K562 (cell line): Measurements from ENCODE around the gene CDK11A. TPM values are rescaled to one million over a fixed set of nuclear protein-coding genes. Genes with fewer than 3 reads are reported as not detected.
A peak's percentile ranks its signal among the peaks of the same experiment; 100 is the strongest.

Source experiments
- MBD1 ChIP-seq: fragments of 250-450 bp; sonication (Bioruptor Pico); IDR thresholded peaks from 2 replicates; pipeline ENCODE4 v1.8.0; 2022; ENCODE audit warnings: inconsistent platforms
- MECOM ChIP-seq: fragments of 250-450 bp; sonication (Bioruptor Pico); IDR thresholded peaks from 2 replicates; pipeline ENCODE4 v1.8.0; 2022; ENCODE audit warnings: inconsistent platforms
- MEIS2 ChIP-seq: fragments of 450-650 bp; IDR thresholded peaks from 2 replicates; pipeline ENCODE4 v1.6.1; 2014; ENCODE audit warnings: mild to moderate bottlenecking; ENCODE audit not compliant: partially characterized antibody
- POLR2A ChIP-seq: fragments of 450-650 bp; conservative IDR thresholded peaks from 2 replicates; pipeline ENCODE4 v1.6.1; 2016
- RAD21 ChIP-seq, 2 experiments: fragments of 250-450 bp in 1 of 2; fragments of 450-650 bp in 1 of 2; sonication (Bioruptor Pico) in 1 of 2; formaldehyde crosslinking in 1 of 2; IDR thresholded peaks in 1 of 2; conservative IDR thresholded peaks in 1 of 2; 2 replicates each; pipeline versions ENCODE4 v1.4.0 to v1.8.0; 2020 to 2022; ENCODE audit warnings: mild to moderate bottlenecking in 2 of 2, moderate library complexity in 1 of 2
- TAF9B ChIP-seq: fragments of 450-650 bp; IDR thresholded peaks from 2 replicates; pipeline ENCODE4 v1.6.1; 2018; ENCODE audit warnings: mild to moderate bottlenecking; ENCODE audit not compliant: partially characterized antibody
- ZNF184 ChIP-seq: sonication (generic); formaldehyde crosslinking; IDR thresholded peaks from 2 replicates; pipeline ENCODE4 v1.5.0; 2020; ENCODE audit warnings: missing genetic modification reagents
- ZNF561 ChIP-seq: fragments of 450-650 bp; formaldehyde crosslinking; conservative IDR thresholded peaks from 2 replicates; pipeline ENCODE4 v1.4.0; 2020; ENCODE audit warnings: mild to moderate bottlenecking, moderate library complexity
- polyA plus RNA-seq, 8 experiments: library from polyadenylated mRNA; depleted of rRNA in 4 of 8; stranded (reverse) in 5 of 8; unstranded in 3 of 8; fragments of >200 nt; fragmentation: Nextera tagmentation in 2 of 8; fragmentation: Illumina TruSeq in 1 of 8; extraction: Ambion mirVana in 2 of 8; extraction: Trizol in 1 of 8; gene quantifications; 2 replicates each; pipeline versions ENCODE4 v1.2.1 to v1.2.3, GENCODE V29; 2011 to 2014; ENCODE audit warnings: inconsistent platforms in 1 of 8, missing spikeins in 1 of 8
- total RNA-seq, 7 experiments: library from RNA; depleted of rRNA in 6 of 7; stranded (reverse); fragments of >200 nt in 6 of 7; fragmentation: Illumina TruSeq in 2 of 7; extraction: Trizol in 2 of 7; gene quantifications; 2 replicates each; pipeline versions ENCODE4 v1.2.1 to v1.2.3, GENCODE V29; 2011 to 2021; ENCODE audit warnings: low replicate concordance in 1 of 7
- TF ChIP-seq, protein P1 (sequence below): fragments of 450-650 bp; formaldehyde crosslinking; IDR thresholded peaks from 2 replicates; pipeline ENCODE4 v1.4.0; 2020; ENCODE audit warnings: mild to moderate bottlenecking, moderate library complexity
- TF ChIP-seq, protein P2 (sequence below): fragments of 450-650 bp; IDR thresholded peaks from 2 replicates; pipeline ENCODE4 v1.6.1; 2016
- TF ChIP-seq, protein P3 (sequence below): fragments of 450-650 bp; IDR thresholded peaks from 2 replicates; pipeline ENCODE4 v1.7.1; 2018; ENCODE audit warnings: mild to moderate bottlenecking, low read depth; ENCODE audit not compliant: partially characterized antibody
- TF ChIP-seq, protein P4 (sequence below): fragments of 450-650 bp; formaldehyde crosslinking; IDR thresholded peaks from 2 replicates; pipeline ENCODE4 v1.4.0; 2022; ENCODE audit warnings: missing genetic modification characterization
- TF ChIP-seq, protein P5 (sequence below), 2 experiments: fragments of 450-650 bp; conservative IDR thresholded peaks; 2 replicates each; pipeline ENCODE4 v1.6.1; 2017; ENCODE audit warnings: mild to moderate bottlenecking in 2 of 2, moderate library complexity in 2 of 2

The CDK11A gene
- total and polyA plus RNA-seq, 9 of the 15 experiments (the other 6 are each of a cell fraction or from before 2014, with no cell fraction given), result 4.5 to 71.0 (median 43.9) TPM

GRCh38 chr1:1763657-1764621 lies 39.8 kb upstream of the CDK11A start (continued):
- TF ChIP-seq, protein P1, sequence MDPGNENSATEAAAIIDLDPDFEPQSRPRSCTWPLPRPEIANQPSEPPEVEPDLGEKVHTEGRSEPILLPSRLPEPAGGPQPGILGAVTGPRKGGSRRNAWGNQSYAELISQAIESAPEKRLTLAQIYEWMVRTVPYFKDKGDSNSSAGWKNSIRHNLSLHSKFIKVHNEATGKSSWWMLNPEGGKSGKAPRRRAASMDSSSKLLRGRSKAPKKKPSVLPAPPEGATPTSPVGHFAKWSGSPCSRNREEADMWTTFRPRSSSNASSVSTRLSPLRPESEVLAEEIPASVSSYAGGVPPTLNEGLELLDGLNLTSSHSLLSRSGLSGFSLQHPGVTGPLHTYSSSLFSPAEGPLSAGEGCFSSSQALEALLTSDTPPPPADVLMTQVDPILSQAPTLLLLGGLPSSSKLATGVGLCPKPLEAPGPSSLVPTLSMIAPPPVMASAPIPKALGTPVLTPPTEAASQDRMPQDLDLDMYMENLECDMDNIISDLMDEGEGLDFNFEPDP (CRISPR knock-in tag), result no peak
- 0 out of 2 replicates have a peak, but pooled peaks have one; percentile 16 for TF ChIP-seq POLR2A
- TF ChIP-seq, protein P2, sequence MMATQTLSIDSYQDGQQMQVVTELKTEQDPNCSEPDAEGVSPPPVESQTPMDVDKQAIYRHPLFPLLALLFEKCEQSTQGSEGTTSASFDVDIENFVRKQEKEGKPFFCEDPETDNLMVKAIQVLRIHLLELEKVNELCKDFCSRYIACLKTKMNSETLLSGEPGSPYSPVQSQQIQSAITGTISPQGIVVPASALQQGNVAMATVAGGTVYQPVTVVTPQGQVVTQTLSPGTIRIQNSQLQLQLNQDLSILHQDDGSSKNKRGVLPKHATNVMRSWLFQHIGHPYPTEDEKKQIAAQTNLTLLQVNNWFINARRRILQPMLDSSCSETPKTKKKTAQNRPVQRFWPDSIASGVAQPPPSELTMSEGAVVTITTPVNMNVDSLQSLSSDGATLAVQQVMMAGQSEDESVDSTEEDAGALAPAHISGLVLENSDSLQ, result peak; percentile 89
- TF ChIP-seq ZNF184 (CRISPR knock-in tag), result no peak
- TF ChIP-seq MBD1 (CRISPR knock-in tag), result no peak
- TF ChIP-seq, protein P3, sequence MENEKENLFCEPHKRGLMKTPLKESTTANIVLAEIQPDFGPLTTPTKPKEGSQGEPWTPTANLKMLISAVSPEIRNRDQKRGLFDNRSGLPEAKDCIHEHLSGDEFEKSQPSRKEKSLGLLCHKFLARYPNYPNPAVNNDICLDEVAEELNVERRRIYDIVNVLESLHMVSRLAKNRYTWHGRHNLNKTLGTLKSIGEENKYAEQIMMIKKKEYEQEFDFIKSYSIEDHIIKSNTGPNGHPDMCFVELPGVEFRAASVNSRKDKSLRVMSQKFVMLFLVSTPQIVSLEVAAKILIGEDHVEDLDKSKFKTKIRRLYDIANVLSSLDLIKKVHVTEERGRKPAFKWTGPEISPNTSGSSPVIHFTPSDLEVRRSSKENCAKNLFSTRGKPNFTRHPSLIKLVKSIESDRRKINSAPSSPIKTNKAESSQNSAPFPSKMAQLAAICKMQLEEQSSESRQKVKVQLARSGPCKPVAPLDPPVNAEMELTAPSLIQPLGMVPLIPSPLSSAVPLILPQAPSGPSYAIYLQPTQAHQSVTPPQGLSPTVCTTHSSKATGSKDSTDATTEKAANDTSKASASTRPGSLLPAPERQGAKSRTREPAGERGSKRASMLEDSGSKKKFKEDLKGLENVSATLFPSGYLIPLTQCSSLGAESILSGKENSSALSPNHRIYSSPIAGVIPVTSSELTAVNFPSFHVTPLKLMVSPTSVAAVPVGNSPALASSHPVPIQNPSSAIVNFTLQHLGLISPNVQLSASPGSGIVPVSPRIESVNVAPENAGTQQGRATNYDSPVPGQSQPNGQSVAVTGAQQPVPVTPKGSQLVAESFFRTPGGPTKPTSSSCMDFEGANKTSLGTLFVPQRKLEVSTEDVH, result no peak
- TF ChIP-seq, protein P4, sequence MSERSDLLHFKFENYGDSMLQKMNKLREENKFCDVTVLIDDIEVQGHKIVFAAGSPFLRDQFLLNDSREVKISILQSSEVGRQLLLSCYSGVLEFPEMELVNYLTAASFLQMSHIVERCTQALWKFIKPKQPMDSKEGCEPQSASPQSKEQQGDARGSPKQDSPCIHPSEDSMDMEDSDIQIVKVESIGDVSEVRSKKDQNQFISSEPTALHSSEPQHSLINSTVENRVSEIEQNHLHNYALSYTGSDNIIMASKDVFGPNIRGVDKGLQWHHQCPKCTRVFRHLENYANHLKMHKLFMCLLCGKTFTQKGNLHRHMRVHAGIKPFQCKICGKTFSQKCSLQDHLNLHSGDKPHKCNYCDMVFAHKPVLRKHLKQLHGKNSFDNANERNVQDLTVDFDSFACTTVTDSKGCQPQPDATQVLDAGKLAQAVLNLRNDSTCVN, result no peak
- TF ChIP-seq RAD21 (CRISPR knock-in tag; conservative IDR thresholded peaks at IDR 0.05 in 1 of 2, IDR thresholded peaks at IDR 0.05 in 1 of 2), result no peak
- TF ChIP-seq, protein P5, sequence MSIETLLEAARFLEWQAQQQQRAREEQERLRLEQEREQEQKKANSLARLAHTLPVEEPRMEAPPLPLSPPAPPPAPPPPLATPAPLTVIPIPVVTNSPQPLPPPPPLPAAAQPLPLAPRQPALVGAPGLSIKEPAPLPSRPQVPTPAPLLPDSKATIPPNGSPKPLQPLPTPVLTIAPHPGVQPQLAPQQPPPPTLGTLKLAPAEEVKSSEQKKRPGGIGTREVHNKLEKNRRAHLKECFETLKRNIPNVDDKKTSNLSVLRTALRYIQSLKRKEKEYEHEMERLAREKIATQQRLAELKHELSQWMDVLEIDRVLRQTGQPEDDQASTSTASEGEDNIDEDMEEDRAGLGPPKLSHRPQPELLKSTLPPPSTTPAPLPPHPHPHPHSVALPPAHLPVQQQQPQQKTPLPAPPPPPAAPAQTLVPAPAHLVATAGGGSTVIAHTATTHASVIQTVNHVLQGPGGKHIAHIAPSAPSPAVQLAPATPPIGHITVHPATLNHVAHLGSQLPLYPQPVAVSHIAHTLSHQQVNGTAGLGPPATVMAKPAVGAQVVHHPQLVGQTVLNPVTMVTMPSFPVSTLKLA (conservative IDR thresholded peaks at IDR 0.05), result no peak
- TF ChIP-seq MECOM (CRISPR knock-in tag), result no peak
- TF ChIP-seq TAF9B, result no peak
- TF ChIP-seq MEIS2, result peak; percentile 7
- no peak for TF ChIP-seq ZNF561 (CRISPR knock-in tag)
